ENCODE data around the gene TLE3. TPM values are rescaled to one million over a fixed set of nuclear protein-coding genes. Genes with fewer than 3 reads are reported as not detected.

Gene TLE3
- total and polyA plus RNA-seq, 2 of the 13 experiments (the other 11 are each of a cell fraction or from before 2014, with no cell fraction given) = 11.9 to 13.8 TPM

GRCh38 chr15:70099167-70099966, 1.6 kb upstream of the TLE3 start (continued):
- TF ChIP-seq ZNF740 (CRISPR knock-in tag; IDR thresholded peaks at IDR 0.05) (peak; percentile 62; the same call in 1 of the 2 replicates), HCFC1 (IDR thresholded peaks at IDR 0.05; ENCODE audit: low read depth, low read length) (no peak), PHF8 (CRISPR knock-in tag; IDR thresholded peaks at IDR 0.05) (peak; percentile 61; the same call in 1 of the 2 replicates), HDAC2 (CRISPR knock-in tag; IDR thresholded peaks at IDR 0.05) (peak; percentile 58), HNRNPLL (IDR thresholded peaks at IDR 0.05; ENCODE audit: low read depth, low read length, poor library complexity, severe bottlenecking) (no peak), AGO1 (IDR thresholded peaks at IDR 0.05; ENCODE audit: low read depth, low read length, poor library complexity, severe bottlenecking) (no peak), ZBTB20 (CRISPR knock-in tag; IDR thresholded peaks at IDR 0.05; ENCODE audit: borderline replicate concordance, low read depth) (0 out of 2 replicates have a peak, but pooled peaks have one; percentile 18), SP1 (IDR thresholded peaks at IDR 0.05) (peak; percentile 58; the same call in 1 of the 2 replicates), SP1 (CRISPR knock-in tag; IDR thresholded peaks at IDR 0.05) (peak; percentile 98), TGIF2 (CRISPR knock-in tag; IDR thresholded peaks at IDR 0.05) (peak; percentile 43; the same call in 1 of the 2 replicates), PHF20 (CRISPR knock-in tag; IDR thresholded peaks at IDR 0.05) (peak; percentile 24; the same call in 1 of the 2 replicates), MED1 (CRISPR knock-in tag; IDR thresholded peaks at IDR 0.05) (peak; percentile 57; the same call in 1 of the 2 replicates), ISL2 (CRISPR knock-in tag; IDR thresholded peaks at IDR 0.05) (peak; percentile 75), ZNF432 (CRISPR knock-in tag; IDR thresholded peaks at IDR 0.05; ENCODE audit: borderline replicate concordance) (no peak)
- TF ChIP-seq, protein P1, sequence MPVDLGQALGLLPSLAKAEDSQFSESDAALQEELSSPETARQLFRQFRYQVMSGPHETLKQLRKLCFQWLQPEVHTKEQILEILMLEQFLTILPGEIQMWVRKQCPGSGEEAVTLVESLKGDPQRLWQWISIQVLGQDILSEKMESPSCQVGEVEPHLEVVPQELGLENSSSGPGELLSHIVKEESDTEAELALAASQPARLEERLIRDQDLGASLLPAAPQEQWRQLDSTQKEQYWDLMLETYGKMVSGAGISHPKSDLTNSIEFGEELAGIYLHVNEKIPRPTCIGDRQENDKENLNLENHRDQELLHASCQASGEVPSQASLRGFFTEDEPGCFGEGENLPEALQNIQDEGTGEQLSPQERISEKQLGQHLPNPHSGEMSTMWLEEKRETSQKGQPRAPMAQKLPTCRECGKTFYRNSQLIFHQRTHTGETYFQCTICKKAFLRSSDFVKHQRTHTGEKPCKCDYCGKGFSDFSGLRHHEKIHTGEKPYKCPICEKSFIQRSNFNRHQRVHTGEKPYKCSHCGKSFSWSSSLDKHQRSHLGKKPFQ (CRISPR knock-in tag; IDR thresholded peaks at IDR 0.05; ENCODE audit: insufficient replicate concordance) = peak; percentile 0
- TF ChIP-seq, protein P2, sequence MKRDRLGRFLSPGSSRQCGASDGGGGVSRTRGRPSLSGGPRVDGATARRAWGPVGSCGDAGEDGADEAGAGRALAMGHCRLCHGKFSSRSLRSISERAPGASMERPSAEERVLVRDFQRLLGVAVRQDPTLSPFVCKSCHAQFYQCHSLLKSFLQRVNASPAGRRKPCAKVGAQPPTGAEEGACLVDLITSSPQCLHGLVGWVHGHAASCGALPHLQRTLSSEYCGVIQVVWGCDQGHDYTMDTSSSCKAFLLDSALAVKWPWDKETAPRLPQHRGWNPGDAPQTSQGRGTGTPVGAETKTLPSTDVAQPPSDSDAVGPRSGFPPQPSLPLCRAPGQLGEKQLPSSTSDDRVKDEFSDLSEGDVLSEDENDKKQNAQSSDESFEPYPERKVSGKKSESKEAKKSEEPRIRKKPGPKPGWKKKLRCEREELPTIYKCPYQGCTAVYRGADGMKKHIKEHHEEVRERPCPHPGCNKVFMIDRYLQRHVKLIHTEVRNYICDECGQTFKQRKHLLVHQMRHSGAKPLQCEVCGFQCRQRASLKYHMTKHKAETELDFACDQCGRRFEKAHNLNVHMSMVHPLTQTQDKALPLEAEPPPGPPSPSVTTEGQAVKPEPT (CRISPR knock-in tag; IDR thresholded peaks at IDR 0.05; ENCODE audit: low read depth) = no peak
- TF ChIP-seq, protein P3, sequence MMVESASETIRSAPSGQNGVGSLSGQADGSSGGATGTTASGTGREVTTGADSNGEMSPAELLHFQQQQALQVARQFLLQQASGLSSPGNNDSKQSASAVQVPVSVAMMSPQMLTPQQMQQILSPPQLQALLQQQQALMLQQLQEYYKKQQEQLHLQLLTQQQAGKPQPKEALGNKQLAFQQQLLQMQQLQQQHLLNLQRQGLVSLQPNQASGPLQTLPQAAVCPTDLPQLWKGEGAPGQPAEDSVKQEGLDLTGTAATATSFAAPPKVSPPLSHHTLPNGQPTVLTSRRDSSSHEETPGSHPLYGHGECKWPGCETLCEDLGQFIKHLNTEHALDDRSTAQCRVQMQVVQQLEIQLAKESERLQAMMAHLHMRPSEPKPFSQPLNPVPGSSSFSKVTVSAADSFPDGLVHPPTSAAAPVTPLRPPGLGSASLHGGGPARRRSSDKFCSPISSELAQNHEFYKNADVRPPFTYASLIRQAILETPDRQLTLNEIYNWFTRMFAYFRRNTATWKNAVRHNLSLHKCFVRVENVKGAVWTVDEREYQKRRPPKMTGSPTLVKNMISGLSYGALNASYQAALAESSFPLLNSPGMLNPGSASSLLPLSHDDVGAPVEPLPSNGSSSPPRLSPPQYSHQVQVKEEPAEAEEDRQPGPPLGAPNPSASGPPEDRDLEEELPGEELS (CRISPR knock-in tag; IDR thresholded peaks at IDR 0.05) = peak; percentile 88
- TF ChIP-seq, protein P4, sequence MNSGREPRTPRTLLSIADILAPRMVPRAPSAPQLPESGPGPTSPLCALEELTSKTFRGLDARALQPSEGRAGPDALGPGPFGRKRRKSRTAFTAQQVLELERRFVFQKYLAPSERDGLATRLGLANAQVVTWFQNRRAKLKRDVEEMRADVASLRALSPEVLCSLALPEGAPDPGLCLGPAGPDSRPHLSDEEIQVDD (CRISPR knock-in tag; IDR thresholded peaks at IDR 0.05; ENCODE audit: borderline replicate concordance) = no peak
- TF ChIP-seq, protein P5, sequence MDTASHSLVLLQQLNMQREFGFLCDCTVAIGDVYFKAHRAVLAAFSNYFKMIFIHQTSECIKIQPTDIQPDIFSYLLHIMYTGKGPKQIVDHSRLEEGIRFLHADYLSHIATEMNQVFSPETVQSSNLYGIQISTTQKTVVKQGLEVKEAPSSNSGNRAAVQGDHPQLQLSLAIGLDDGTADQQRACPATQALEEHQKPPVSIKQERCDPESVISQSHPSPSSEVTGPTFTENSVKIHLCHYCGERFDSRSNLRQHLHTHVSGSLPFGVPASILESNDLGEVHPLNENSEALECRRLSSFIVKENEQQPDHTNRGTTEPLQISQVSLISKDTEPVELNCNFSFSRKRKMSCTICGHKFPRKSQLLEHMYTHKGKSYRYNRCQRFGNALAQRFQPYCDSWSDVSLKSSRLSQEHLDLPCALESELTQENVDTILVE (CRISPR knock-in tag; IDR thresholded peaks at IDR 0.05) = peak; percentile 34; the same call in 1 of the 2 replicates
- TF ChIP-seq, protein P6, sequence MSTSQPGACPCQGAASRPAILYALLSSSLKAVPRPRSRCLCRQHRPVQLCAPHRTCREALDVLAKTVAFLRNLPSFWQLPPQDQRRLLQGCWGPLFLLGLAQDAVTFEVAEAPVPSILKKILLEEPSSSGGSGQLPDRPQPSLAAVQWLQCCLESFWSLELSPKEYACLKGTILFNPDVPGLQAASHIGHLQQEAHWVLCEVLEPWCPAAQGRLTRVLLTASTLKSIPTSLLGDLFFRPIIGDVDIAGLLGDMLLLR (CRISPR knock-in tag; IDR thresholded peaks at IDR 0.05) = no peak
